ENCODE results near the gene CCT2. TPM values are rescaled to one million over a fixed set of nuclear protein-coding genes. Genes with fewer than 3 reads are reported as not detected.

CCT2 gene
- total and polyA plus RNA-seq, 9 of the 15 experiments (the other 6 are each of a cell fraction or from before 2014, with no cell fraction given), result 341 to 738 (median 490) TPM

DNA sequence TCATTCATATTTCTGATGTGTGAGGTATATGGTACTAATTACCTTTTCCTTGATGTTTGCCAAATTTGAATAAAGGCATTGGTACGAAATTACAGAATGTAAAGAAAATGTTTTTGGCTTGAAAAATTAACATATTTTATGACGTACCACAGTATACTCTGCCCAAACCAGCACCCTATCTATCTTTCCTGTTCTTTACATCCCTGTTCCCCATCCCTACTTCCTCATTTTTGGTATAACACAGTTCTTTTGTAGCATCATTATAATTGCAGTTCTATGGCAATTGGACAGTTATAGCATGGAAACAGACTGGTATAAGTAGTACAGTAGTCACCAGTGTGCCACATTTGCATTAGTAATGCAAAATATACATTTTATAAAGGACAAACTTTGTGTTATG is 7.0 kb upstream of the CCT2 start:
- no peaks in the 10 kb centered on the region for H3K9me1 ChIP-seq (ENCODE audit: control insufficient read depth, insufficient read depth, low read length)
- no peak for ATAC-seq
- no peaks in the 10 kb centered on the region for H3K79me2 ChIP-seq (ENCODE audit: control insufficient read depth, insufficient read depth, low read length)
- peaks cover 16% of the 10 kb centered on the region; the same call in 2 of the 3 replicates for H3K36me3 ChIP-seq (ENCODE audit: control insufficient read depth, insufficient read depth, low read length)
- H2AFZ ChIP-seq (ENCODE audit: low read depth, low read length), result no peak overlapping the region
- 72% methylated on average over 2 of the region's 2 CpGs for WGBS (ENCODE audit: insufficient coverage, low coverage, missing lambda C conversion rate)
- in situ Hi-C loops (cut with MboI) (loop anchor here (10.0 kb wide), 1 partner anchor 223 kb away; the partner anchor contains the start of gene YEATS4), intact Hi-C loops (cut with micrococcal nuclease) (no loop called here)
- POLR2A ChIA-PET, result no interaction called here
- no peak overlapping the region for H3K27ac ChIP-seq (ENCODE audit: extremely low read depth, low read depth, low read length)
- no peak for DNase-seq (ENCODE audit: extremely low read depth in 1 of 4, low spot score in 3 of 4)
- TF ChIP-seq E4F1 (CRISPR knock-in tag; IDR thresholded peaks at IDR 0.05; ENCODE audit: borderline replicate concordance) (no peak), GABPB2 (CRISPR knock-in tag; conservative IDR thresholded peaks at IDR 0.05) (no peak), SPI1 (IDR thresholded peaks at IDR 0.05; ENCODE audit: borderline replicate concordance, low read depth, low read length) (peak; percentile 13; the same call in 1 of the 2 replicates), ZNF140 (CRISPR knock-in tag; IDR thresholded peaks at IDR 0.05) (no peak)
- H3K4me3 ChIP-seq, result no peak overlapping the region
- no peaks in the 10 kb centered on the region for H4K20me1 ChIP-seq (replicated peaks; ENCODE audit: control insufficient read depth, insufficient read depth, low read length)
- FAIRE-seq, result no peak
- no peak overlapping the region for H3K9ac ChIP-seq (ENCODE audit: insufficient read depth in 1 of 2, low read depth in 2 of 2, low read length in 2 of 2)
- no peaks in the 10 kb centered on the region for H3K9me3 ChIP-seq (replicated peaks; ENCODE audit: control insufficient read depth, insufficient read depth, low read depth, low read length)
- no peaks in the 10 kb centered on the region for H3K4me1 ChIP-seq (replicated peaks in 1 of 2; ENCODE audit: control insufficient read depth in 2 of 2, insufficient read depth in 2 of 2, low read length in 2 of 2)
- CTCF ChIA-PET (ENCODE audit: low intra/inter-chr PET ratio), result no interaction called here
- H3K4me2 ChIP-seq (ENCODE audit: insufficient read depth, low read length), result no peak overlapping the region
- BruUV-seq (replicated peaks), result no TSS peak
- H3K27me3 ChIP-seq (ENCODE audit: control insufficient read depth in 2 of 2, insufficient read depth in 2 of 2, low read length in 2 of 2), result no peaks in the 10 kb centered on the region
